Measurements from ENCODE around the gene ARHGAP45. TPM values are rescaled to one million over a fixed set of nuclear protein-coding genes. Genes with fewer than 3 reads are reported as not detected.

The ARHGAP45 gene
- total RNA-seq, 1 donor from 2014 or later, result 23.0 TPM

- DNase-seq (ENCODE audit: extremely low read depth, low read depth, low spot score), result peak; percentile 68
Measured at GRCh38 chr19:1039646-1040475, 27.1 kb upstream of the ARHGAP45 start, which contains the start of gene ABCA7. Gene ABCA7 (plus strand): TSS chr19:1040107. CDS start chr19:1041362, 1,255 bp downstream.

GRCh38 chr19:1040476-1041271 lies 26.3 kb upstream of the ARHGAP45 start:
- DNase-seq (ENCODE audit: extremely low read depth, low read depth, low spot score), result peak; percentile 50

DNA sequence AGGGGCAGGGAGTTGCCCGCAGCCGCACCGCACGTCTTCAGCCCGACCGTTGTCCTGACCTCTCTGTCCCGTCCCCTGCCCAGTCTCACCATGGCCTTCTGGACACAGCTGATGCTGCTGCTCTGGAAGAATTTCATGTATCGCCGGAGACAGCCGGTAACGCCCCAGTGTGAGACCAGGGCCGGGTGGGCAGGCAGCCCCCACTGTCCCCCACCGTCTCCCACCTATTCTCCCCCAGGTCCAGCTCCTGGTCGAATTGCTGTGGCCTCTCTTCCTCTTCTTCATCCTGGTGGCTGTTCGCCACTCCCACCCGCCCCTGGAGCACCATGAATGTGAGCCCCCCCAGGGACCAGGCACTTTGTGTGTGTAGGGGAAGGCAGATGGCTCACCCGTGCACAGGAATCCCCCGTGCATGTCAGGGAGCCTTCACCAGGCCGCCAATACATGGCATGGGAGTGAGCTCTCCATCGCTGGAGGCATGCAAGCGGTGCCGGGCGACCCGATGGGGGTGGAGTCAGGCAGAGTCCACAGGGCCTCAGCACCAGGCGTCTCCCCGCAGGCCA lies 25.6 kb upstream of the ARHGAP45 start:
- no peak for DNase-seq (ENCODE audit: extremely low read depth, low read depth, low spot score)

DNA sequence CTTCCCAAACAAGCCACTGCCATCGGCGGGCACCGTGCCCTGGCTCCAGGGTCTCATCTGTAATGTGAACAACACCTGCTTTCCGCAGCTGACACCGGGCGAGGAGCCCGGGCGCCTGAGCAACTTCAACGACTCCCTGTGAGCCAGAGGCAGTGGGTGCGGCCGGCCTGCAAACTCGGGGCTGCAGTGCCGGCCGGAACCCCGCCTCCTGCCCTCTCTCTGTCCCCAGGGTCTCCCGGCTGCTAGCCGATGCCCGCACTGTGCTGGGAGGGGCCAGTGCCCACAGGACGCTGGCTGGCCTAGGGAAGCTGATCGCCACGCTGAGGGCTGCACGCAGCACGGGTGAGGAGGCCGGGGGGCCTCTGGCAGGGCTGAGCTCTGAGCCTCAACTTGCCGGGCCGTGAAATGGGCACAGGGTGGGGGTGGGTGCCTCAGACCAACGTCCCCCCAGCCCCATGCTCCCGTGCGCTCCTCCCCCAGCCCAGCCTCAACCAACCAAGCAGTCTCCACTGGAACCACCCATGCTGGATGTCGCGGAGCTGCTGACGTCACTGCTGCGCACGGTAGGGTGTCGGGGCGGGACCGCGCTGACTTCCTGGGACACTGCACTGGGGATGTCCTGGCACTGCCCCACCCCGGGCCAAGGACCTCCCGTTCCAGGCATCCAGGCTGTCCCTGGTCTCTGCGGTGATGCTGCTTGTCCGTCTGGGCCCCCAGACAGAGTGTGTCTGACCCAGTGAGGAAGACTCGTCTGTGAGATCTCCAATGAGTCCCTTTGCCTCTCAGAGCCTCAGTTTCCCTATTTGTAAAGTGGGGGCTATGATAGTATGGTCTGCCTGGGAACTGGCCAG lies 24.9 kb upstream of the ARHGAP45 start:
- no peak for DNase-seq (ENCODE audit: extremely low read depth, low read depth, low spot score)

DNA sequence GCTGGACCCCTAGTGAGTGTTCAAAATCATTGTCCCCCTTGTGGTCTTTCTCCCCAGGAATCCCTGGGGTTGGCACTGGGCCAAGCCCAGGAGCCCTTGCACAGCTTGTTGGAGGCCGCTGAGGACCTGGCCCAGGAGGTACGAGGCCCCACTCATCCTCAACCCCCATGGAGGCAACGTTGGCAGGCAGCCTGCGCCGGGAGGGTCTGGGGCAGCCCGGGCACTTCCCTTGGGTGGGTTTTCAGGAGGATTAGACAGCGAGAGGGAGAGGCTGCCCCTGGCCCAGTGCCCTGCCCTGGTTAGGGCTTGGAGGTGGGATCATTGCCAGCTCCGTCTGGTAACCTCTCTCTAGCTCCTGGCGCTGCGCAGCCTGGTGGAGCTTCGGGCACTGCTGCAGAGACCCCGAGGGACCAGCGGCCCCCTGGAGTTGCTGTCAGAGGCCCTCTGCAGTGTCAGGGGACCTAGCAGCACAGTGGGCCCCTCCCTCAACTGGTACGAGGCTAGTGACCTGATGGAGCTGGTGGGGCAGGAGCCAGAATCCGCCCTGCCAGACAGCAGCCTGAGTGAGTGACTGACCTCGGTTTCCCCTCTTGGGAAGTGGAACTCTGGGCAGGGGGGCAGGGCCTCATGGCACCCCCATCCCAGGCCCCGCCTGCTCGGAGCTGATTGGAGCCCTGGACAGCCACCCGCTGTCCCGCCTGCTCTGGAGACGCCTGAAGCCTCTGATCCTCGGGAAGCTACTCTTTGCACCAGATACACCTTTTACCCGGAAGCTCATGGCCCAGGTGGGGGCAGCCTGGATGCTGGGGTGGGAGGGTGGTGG lies 24.1 kb upstream of the ARHGAP45 start:
- DNase-seq (ENCODE audit: extremely low read depth, low read depth, low spot score), result no peak

DNA sequence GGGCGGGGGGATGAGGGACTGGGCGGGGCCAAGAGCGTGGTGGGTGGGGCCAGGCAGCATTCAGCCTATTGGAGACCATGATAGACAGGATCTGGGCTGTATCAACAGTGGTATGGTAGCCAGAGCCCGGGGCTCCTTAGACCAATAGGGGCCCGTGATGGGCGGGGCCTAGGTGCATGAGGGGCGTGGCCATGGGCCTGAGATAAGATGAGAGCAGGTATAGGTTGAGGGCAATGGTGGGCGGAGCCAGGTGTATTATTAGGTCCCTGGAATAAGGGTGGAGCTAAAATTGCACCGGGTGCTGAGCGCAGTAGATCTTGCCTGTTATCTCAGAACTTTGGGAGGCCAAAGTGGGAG lies 21.7 kb upstream of the ARHGAP45 start:
- DNase-seq (ENCODE audit: extremely low read depth, low read depth, low spot score), result no peak

- DNase-seq (ENCODE audit: extremely low read depth, low read depth, low spot score), result no peak
Measured at GRCh38 chr19:1046117-1046626, 20.8 kb upstream of the ARHGAP45 start.

DNA sequence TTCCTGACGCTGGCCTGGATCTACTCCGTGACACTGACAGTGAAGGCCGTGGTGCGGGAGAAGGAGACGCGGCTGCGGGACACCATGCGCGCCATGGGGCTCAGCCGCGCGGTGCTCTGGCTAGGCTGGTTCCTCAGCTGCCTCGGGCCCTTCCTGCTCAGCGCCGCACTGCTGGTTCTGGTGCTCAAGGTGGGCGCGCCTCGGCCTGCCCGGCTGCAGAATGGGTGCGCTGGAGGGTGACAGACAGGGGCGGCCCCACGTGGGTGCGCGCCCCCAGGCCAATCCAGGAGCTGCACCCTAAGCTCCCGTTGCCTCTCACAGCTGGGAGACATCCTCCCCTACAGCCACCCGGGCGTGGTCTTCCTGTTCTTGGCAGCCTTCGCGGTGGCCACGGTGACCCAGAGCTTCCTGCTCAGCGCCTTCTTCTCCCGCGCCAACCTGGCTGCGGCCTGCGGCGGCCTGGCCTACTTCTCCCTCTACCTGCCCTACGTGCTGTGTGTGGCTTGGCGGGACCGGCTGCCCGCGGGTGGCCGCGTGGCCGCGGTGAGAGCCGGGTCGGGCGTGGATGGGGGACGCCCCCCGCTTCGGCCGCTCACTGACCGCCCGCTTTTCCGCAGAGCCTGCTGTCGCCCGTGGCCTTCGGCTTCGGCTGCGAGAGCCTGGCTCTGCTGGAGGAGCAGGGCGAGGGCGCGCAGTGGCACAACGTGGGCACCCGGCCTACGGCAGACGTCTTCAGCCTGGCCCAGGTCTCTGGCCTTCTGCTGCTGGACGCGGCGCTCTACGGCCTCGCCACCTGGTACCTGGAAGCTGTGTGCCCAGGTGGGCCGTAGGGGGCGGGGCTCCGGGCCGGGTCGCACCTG lies 19.9 kb upstream of the ARHGAP45 start:
- no peak for DNase-seq (ENCODE audit: extremely low read depth, low read depth, low spot score)

DNA sequence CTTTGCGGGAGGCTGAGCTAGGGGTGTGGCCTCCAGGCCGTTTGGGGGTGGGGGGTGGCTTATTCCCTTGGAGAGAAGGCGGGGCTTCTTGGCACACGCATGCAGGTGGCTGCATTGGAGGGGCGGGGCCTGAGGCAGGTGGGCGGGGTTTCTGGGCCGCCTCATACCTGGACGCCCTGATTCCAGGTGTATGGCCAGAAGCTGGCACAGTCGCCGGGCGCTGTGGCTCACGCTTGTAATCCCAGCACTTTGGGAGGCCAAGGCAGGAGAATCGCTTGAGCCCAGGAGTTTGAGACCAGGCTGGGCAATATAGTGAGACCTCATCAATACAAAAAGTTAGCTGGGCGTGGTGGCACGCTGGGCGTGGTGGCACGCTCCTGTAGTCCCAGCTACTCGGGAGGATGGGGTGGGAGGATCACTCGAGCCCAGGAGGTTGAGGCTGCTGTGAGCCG lies 19.2 kb upstream of the ARHGAP45 start:
- DNase-seq (ENCODE audit: extremely low read depth, low read depth, low spot score), result no peak

DNA sequence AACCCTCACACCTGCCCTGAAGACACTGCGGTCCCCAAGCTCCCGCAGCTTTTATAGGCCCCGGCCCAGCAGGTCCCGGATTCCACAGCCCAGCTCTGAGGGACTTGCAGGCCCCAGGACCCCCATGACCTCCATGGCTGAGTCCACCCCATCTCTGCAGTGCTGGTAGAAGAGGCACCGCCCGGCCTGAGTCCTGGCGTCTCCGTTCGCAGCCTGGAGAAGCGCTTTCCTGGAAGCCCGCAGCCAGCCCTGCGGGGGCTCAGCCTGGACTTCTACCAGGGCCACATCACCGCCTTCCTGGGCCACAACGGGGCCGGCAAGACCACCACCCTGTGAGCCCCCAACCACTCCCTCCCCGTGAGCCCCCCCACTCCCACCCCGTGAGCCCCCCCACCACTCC lies 17.9 kb upstream of the ARHGAP45 start:
- no peak for DNase-seq (ENCODE audit: extremely low read depth, low read depth, low spot score)

DNA sequence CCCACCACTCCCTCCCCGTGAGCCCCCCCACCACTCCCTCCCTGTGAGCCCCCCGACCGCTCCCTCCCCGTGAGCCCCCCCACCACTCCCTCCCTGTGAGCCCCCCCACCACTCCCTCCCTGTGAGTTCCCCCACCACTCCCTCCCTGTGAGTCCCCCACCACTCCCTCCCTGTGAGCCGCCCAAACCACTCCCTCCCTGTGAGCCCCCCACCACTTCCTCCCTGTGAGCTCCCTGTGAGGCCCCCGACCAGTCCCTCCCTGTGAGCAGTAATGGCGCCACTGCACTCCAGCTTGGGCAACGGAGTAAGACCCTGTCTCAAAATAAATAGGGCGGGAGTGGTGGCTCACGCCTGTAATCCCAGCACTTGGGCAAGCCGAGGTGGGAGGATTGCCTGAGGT lies 17.2 kb upstream of the ARHGAP45 start:
- DNase-seq (ENCODE audit: extremely low read depth, low read depth, low spot score), result no peak

DNA sequence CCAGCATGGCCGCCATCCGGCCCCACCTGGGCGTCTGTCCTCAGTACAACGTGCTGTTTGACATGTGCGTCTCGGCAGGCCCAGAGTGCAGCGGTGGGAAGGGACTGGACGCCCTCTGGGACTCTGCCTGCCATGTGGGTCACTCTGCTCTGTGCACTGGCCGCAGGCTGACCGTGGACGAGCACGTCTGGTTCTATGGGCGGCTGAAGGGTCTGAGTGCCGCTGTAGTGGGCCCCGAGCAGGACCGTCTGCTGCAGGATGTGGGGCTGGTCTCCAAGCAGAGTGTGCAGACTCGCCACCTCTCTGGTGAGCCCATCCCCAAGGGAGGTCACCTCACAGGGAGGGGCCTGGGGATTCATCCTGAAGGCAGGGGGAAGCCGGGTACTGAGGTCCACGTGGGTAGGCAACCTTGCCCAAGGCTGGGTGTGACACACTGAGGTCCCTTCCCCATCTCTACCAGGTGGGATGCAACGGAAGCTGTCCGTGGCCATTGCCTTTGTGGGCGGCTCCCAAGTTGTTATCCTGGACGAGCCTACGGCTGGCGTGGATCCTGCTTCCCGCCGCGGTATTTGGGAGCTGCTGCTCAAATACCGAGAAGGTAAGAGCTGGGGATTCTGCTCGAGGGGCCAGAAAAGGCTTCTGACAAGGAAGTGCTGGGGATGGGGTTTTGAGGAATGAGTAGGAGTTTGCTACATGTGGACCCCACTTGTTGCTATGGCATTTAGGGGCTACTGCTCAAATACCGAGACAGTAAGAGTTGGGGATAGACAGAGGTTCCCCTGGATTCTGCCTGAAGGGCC lies 15.8 kb upstream of the ARHGAP45 start:
- DNase-seq (ENCODE audit: extremely low read depth, low read depth, low spot score), result no peak

- no peak for DNase-seq (ENCODE audit: extremely low read depth, low read depth, low spot score)
Measured at GRCh38 chr19:1051791-1052190, 15.2 kb upstream of the ARHGAP45 start.

GRCh38 chr19:1052349-1052975 lies 14.5 kb upstream of the ARHGAP45 start:
- DNase-seq (ENCODE audit: extremely low read depth, low read depth, low spot score), result no peak

- no peak for DNase-seq (ENCODE audit: extremely low read depth, low read depth, low spot score)
Measured at GRCh38 chr19:1053176-1054101, 13.5 kb upstream of the ARHGAP45 start.

All from glomerular endothelial cell (primary cell).